ENCODE results near the gene FGF19.

- TF ChIP-seq CTCF (IDR thresholded peaks at IDR 0.05) (no peak), POLR2AphosphoS5 (IDR thresholded peaks at IDR 0.05) (no peak), POLR2A (IDR thresholded peaks at IDR 0.05) (no peak), EP300 (IDR thresholded peaks at IDR 0.05) (no peak)
Observed at GRCh38 chr11:69662021-69662698, 41.7 kb downstream of the FGF19 start.
